HG03432 (cell line): ENCODE results near the gene TRPM4.
"Not testable (repeated sequence)": the region's sequence is repeated elsewhere in the genome, so short reads cannot be mapped to it uniquely, and the experiment has no call there.

Experiments
- ATAC-seq: cut with Tn5 transposase; IDR thresholded peaks from one replicate; pipeline ENCODE4 v1.9.1; 2021; ENCODE audit warnings: mild to moderate bottlenecking, moderate library complexity; ENCODE audit not compliant: unreplicated experiment

The TRPM4 gene

GRCh38 chr19:49223472-49223871, 65.9 kb downstream of the TRPM4 start:
- ATAC-seq: no peak

GRCh38 chr19:49224441-49224840, 66.8 kb downstream of the TRPM4 start:
- ATAC-seq: not testable (repeated sequence)

- ATAC-seq: no peak
Observed at GRCh38 chr19:49224879-49225278, 67.3 kb downstream of the TRPM4 start.

GRCh38 chr19:49229416-49229815, 71.8 kb downstream of the TRPM4 start:
- ATAC-seq: no peak

GRCh38 chr19:49231389-49231788, 73.8 kb downstream of the TRPM4 start:
- no peak for ATAC-seq

GRCh38 chr19:49231804-49232203, 74.2 kb downstream of the TRPM4 start:
- no peak for ATAC-seq

- ATAC-seq: no peak
Observed at GRCh38 chr19:49233163-49233562, 75.6 kb downstream of the TRPM4 start.

GRCh38 chr19:49241769-49242168, 84.2 kb downstream of the TRPM4 start:
- no peak for ATAC-seq

- ATAC-seq: no peak
Observed at GRCh38 chr19:49243129-49243528, 85.5 kb downstream of the TRPM4 start.

GRCh38 chr19:49243726-49244125, 86.1 kb downstream of the TRPM4 start:
- no peak for ATAC-seq

- ATAC-seq: no peak
Observed at GRCh38 chr19:49244256-49244655, 86.7 kb downstream of the TRPM4 start.

GRCh38 chr19:49247676-49248075, 90.1 kb downstream of the TRPM4 start:
- no peak for ATAC-seq

GRCh38 chr19:49249933-49250332, 92.3 kb downstream of the TRPM4 start:
- ATAC-seq: no peak

- no peak for ATAC-seq
Observed at GRCh38 chr19:49255674-49256073, 98.1 kb downstream of the TRPM4 start.

GRCh38 chr19:49256691-49257090, 99.1 kb downstream of the TRPM4 start:
- ATAC-seq: no peak
